Esophagus mucosa (tissue), 1 donor: ENCODE results near the gene EPG5. TPM values are rescaled to one million over a fixed set of nuclear protein-coding genes. Genes with fewer than 3 reads are reported as not detected.
"Not testable (repeated sequence)": the region's sequence is repeated elsewhere in the genome, so short reads cannot be mapped to it uniquely, and the experiment has no call there.

Experiments used
- ATAC-seq: fragments of 200-7000 bp; cut with Tn5 transposase; one replicate; pipeline ENCODE4 v1.9.1; 2020
- total RNA-seq: library from RNA; stranded (reverse); gene quantifications from one replicate; pipeline ENCODE4 v1.2.4, GENCODE V29; 2023
- donor health status: DM: yes; HTN: yes; CAD: no.

The EPG5 gene
- 12.2 TPM for total RNA-seq

GRCh38 chr18:45967007-45967706, at the start of gene EPG5:
EPG5 (minus strand) TSS chr18:45967329; CDS start chr18:45967239, 90 bp downstream.
- ATAC-seq: peak; percentile 100

- ATAC-seq: no peak
Measured at GRCh38 chr18:46013484-46014189, 46.5 kb upstream of the EPG5 start.

- no peak for ATAC-seq
Measured at GRCh38 chr18:46010676-46011075, 43.5 kb upstream of the EPG5 start.

GRCh38 chr18:46010050-46010449, 42.9 kb upstream of the EPG5 start:
- ATAC-seq: no peak

GRCh38 chr18:46009125-46009840, 42.2 kb upstream of the EPG5 start:
- no peak for ATAC-seq

GRCh38 chr18:46008531-46008930, 41.4 kb upstream of the EPG5 start:
- ATAC-seq: no peak

GRCh38 chr18:46007165-46007564, 40.0 kb upstream of the EPG5 start:
- no peak for ATAC-seq

GRCh38 chr18:46002934-46003333, 35.8 kb upstream of the EPG5 start:
- no peak for ATAC-seq

- no peak for ATAC-seq
Measured at GRCh38 chr18:46001892-46002291, 34.8 kb upstream of the EPG5 start.

GRCh38 chr18:46001074-46001473, 33.9 kb upstream of the EPG5 start:
- ATAC-seq: no peak

GRCh38 chr18:45999536-45999935, 32.4 kb upstream of the EPG5 start:
- no peak for ATAC-seq

- no peak for ATAC-seq
Measured at GRCh38 chr18:45998244-45998643, 31.1 kb upstream of the EPG5 start.

GRCh38 chr18:45997700-45998151, 30.6 kb upstream of the EPG5 start:
- ATAC-seq: no peak

GRCh38 chr18:45995461-45995860, 28.3 kb upstream of the EPG5 start:
- ATAC-seq: no peak

- no peak for ATAC-seq
Measured at GRCh38 chr18:45993438-45993837, 26.3 kb upstream of the EPG5 start.

GRCh38 chr18:45992527-45992926, 25.4 kb upstream of the EPG5 start:
- ATAC-seq: not testable (repeated sequence)

GRCh38 chr18:45991788-45992187, 24.7 kb upstream of the EPG5 start:
- ATAC-seq: no peak

GRCh38 chr18:45984546-45985235, 17.6 kb upstream of the EPG5 start:
- ATAC-seq: no peak

GRCh38 chr18:45981821-45982220, 14.7 kb upstream of the EPG5 start:
- no peak for ATAC-seq

- ATAC-seq: no peak
Measured at GRCh38 chr18:45980229-45980628, 13.1 kb upstream of the EPG5 start.

GRCh38 chr18:45978084-45978483, 11.0 kb upstream of the EPG5 start:
- peak; percentile 78 for ATAC-seq

GRCh38 chr18:45976974-45977373, 9.8 kb upstream of the EPG5 start:
- no peak for ATAC-seq

GRCh38 chr18:45976566-45976965, 9.4 kb upstream of the EPG5 start:
- no peak for ATAC-seq
